ENCODE data around the gene TRHDE.

TRHDE gene

DNA sequence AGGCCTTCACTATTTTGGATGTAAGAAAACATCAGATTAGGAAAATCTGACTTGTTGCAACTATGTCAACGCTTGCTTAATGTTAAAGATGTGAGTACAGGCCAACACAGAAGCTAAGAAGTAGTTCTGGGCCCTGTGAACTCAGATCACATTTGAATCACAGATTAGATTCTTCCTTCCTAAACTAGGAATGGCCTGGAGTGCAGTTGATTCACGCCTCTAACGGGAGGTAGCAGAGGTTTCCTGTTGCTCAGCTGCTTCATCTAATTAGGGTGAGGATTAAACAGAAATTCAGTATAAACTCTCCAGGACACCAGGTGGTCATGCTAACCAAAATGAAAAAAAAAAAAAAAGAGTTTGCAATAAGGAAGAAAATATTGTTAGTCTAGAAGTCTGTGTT, 314.3 kb downstream of the TRHDE start:
- Histone ChIP-seq H3K36me3 (ENCODE audit: insufficient read depth) (no peaks in the 10 kb centered on the region), H3K27me3 (ENCODE audit: insufficient read depth, low read depth) (no peaks in the 10 kb centered on the region), H3K27ac (no peak overlapping the region), H3K4me3 (IDR thresholded peaks at IDR 0.05; ENCODE audit: insufficient read depth, low read depth, low read length) (no peak overlapping the region), H3K9ac (no peak overlapping the region), H3K4me2 (no peak overlapping the region), H3K4me1 (ENCODE audit: low read depth, poor library complexity, severe bottlenecking) (no peaks in the 10 kb centered on the region), H4K20me1 (ENCODE audit: insufficient read depth) (no peaks in the 10 kb centered on the region), H2AFZ (ENCODE audit: low read depth) (no peak overlapping the region), H3K79me2 (ENCODE audit: insufficient read depth, low read depth) (no peaks in the 10 kb centered on the region)
- TF ChIP-seq CTCF (conservative IDR thresholded peaks at IDR 0.05; ENCODE audit: low read depth, low read length): no peak

DNA sequence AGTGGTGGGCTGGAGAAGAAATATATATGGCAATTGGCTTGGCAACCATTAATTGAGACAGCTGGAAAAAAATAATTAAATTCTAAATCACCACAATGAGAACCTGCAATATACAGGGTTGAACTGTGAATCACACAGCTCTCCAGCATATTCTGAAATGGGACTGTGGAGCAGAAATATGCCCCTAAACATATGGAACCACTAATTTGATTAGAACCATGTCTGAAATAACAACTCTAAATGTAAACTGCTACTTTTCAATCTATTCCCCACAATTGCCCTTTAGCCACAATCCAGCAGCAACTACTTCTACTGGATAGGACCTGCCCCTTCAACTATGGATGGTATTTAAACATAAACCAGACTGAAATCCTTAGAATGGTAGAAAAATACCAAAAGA, 330.4 kb downstream of the TRHDE start:
- Histone ChIP-seq H3K4me2 (no peak overlapping the region), H3K79me2 (ENCODE audit: insufficient read depth, low read depth) (no peaks in the 10 kb centered on the region), H3K27ac (no peak overlapping the region), H2AFZ (ENCODE audit: low read depth) (no peak overlapping the region), H3K4me3 (IDR thresholded peaks at IDR 0.05; ENCODE audit: insufficient read depth, low read depth, low read length) (no peak overlapping the region), H3K27me3 (ENCODE audit: insufficient read depth, low read depth) (no peaks in the 10 kb centered on the region), H4K20me1 (ENCODE audit: insufficient read depth) (no peaks in the 10 kb centered on the region), H3K36me3 (ENCODE audit: insufficient read depth) (no peaks in the 10 kb centered on the region), H3K4me1 (ENCODE audit: low read depth, poor library complexity, severe bottlenecking) (no peaks in the 10 kb centered on the region), H3K9ac (no peak overlapping the region)
- TF ChIP-seq CTCF (conservative IDR thresholded peaks at IDR 0.05; ENCODE audit: low read depth, low read length): no peak

DNA sequence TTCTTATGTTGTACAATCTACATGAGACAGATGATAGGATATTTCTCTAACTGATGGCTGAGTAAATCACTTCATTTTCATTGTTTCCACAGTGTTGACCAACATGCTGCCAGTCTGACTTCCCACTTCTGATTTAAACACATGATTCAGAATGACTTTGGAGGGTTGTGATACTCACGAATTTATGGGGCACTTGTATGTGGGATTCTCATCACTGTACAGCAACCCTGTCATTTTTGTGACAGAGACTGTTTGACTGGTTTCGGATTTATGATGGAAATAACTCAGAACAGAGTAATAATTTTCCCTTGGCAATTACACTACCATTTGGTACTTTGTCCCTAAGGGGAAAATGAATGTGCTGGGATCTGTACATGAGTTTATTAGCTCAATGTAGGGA, 333.8 kb downstream of the TRHDE start:
- Histone ChIP-seq H3K27ac (no peak overlapping the region), H3K4me3 (IDR thresholded peaks at IDR 0.05; ENCODE audit: insufficient read depth, low read depth, low read length) (no peak overlapping the region), H4K20me1 (ENCODE audit: insufficient read depth) (no peaks in the 10 kb centered on the region), H3K9ac (no peak overlapping the region), H3K36me3 (ENCODE audit: insufficient read depth) (no peaks in the 10 kb centered on the region), H3K27me3 (ENCODE audit: insufficient read depth, low read depth) (no peaks in the 10 kb centered on the region), H3K4me2 (no peak overlapping the region), H3K79me2 (ENCODE audit: insufficient read depth, low read depth) (no peaks in the 10 kb centered on the region), H2AFZ (ENCODE audit: low read depth) (no peak overlapping the region), H3K4me1 (ENCODE audit: low read depth, poor library complexity, severe bottlenecking) (no peaks in the 10 kb centered on the region)
- no peak for TF ChIP-seq CTCF (conservative IDR thresholded peaks at IDR 0.05; ENCODE audit: low read depth, low read length)

DNA sequence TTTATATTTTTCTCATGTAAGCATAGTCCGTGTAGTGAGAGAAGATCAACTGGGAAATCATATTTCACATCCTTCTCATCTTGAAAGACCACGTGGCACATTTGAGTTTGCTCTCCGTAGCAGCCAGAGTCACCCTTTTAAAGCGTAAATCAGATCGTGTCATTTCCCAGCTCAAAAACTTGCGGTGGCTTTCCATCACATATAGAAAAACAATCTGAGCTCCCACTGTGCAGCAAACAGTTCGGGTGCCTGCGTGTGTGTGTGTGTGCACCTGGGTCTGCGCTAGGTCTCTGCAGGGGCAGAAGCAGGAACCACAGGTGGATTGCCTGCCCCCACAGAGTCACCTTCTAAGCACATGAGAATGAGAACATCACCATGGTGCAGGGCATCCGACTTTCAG, 338.2 kb downstream of the TRHDE start:
- Histone ChIP-seq H3K4me2 (no peak overlapping the region), H3K36me3 (ENCODE audit: insufficient read depth) (no peaks in the 10 kb centered on the region), H3K27ac (no peak overlapping the region), H3K4me1 (ENCODE audit: low read depth, poor library complexity, severe bottlenecking) (no peaks in the 10 kb centered on the region), H2AFZ (ENCODE audit: low read depth) (no peak overlapping the region), H3K4me3 (IDR thresholded peaks at IDR 0.05; ENCODE audit: insufficient read depth, low read depth, low read length) (no peak overlapping the region), H3K9ac (no peak overlapping the region), H4K20me1 (ENCODE audit: insufficient read depth) (no peaks in the 10 kb centered on the region), H3K79me2 (ENCODE audit: insufficient read depth, low read depth) (no peaks in the 10 kb centered on the region), H3K27me3 (ENCODE audit: insufficient read depth, low read depth) (no peaks in the 10 kb centered on the region)
- TF ChIP-seq CTCF (conservative IDR thresholded peaks at IDR 0.05; ENCODE audit: low read depth, low read length): no peak
